Keratinocyte (primary cell): ENCODE measurements around the gene EYA3. TPM values are rescaled to one million over a fixed set of nuclear protein-coding genes. Genes with fewer than 3 reads are reported as not detected.

Experiments used
- DNase-seq: peaks from one replicate; pipeline ENCODE4 v3.0.0-alpha.2; 2011; ENCODE audit warnings: low read depth, missing footprints, low spot score
- FAIRE-seq: peaks from 2 replicates; lab custom pipeline; 2011; peaks lifted over from hg19 to GRCh38; lab: Jason Lieb, UNC
- H2AFZ ChIP-seq: 2 replicates; pipeline ENCODE4 v1.6.0; 2012; ENCODE audit warnings: low read length, control low read depth, inconsistent platforms; ENCODE audit not compliant: control insufficient read depth
- H3K27ac ChIP-seq: 2 replicates; pipeline ENCODE4 v1.5.1; 2011; ENCODE audit warnings: low read length; ENCODE audit not compliant: control insufficient read depth, insufficient read depth
- H3K27me3 ChIP-seq: 3 replicates; pipeline ENCODE4 v1.6.0; 2011; ENCODE audit warnings: low read length; ENCODE audit not compliant: control insufficient read depth, insufficient read depth; ENCODE audit errors: extremely low read depth
- H3K36me3 ChIP-seq, 2 experiments: 2 replicates in 1 of 2; 3 replicates in 1 of 2; pipeline ENCODE4 v1.5.1; 2011; ENCODE audit warnings: low read length in 2 of 2, mild to moderate bottlenecking in 1 of 2; ENCODE audit not compliant: control insufficient read depth in 2 of 2, insufficient read depth in 2 of 2; ENCODE audit errors: extremely low read depth in 1 of 2
- H3K4me1 ChIP-seq: 3 replicates; pipeline ENCODE4 v1.5.1; 2011; ENCODE audit warnings: low read length; ENCODE audit not compliant: control insufficient read depth, insufficient read depth; ENCODE audit errors: extremely low read depth
- H3K4me2 ChIP-seq: 3 replicates; pipeline ENCODE4 v1.6.0; 2011; ENCODE audit warnings: low read depth, low read length; ENCODE audit not compliant: control insufficient read depth, insufficient read depth; ENCODE audit errors: extremely low read depth
- H3K4me3 ChIP-seq, 3 experiments: fragments of 200-600 bp in 1 of 3; sonication (generic) in 1 of 3; 2 replicates in 2 of 3; 3 replicates in 1 of 3; pipeline ENCODE4 v1.5.1; 2011 to 2016; ENCODE audit warnings: low read length in 3 of 3, mild to moderate bottlenecking in 3 of 3, control low read depth in 2 of 3, inconsistent platforms in 1 of 3, low read depth in 1 of 3, mixed read lengths in 1 of 3, mixed run types in 1 of 3, moderate library complexity in 1 of 3; ENCODE audit not compliant: control insufficient read depth in 2 of 3, insufficient read depth in 2 of 3; ENCODE audit errors: extremely low read depth in 1 of 3
- H3K79me2 ChIP-seq: 2 replicates; pipeline ENCODE4 v1.6.0; 2012; ENCODE audit warnings: low read length; ENCODE audit not compliant: control insufficient read depth, insufficient read depth
- H3K9ac ChIP-seq: 3 replicates; pipeline ENCODE4 v1.6.0; 2011; ENCODE audit warnings: low read length; ENCODE audit not compliant: control insufficient read depth, insufficient read depth; ENCODE audit errors: extremely low read depth
- H3K9me1 ChIP-seq: 3 replicates; pipeline ENCODE4 v1.6.0; 2011; ENCODE audit warnings: low read length; ENCODE audit not compliant: control insufficient read depth, insufficient read depth; ENCODE audit errors: extremely low read depth
- H3K9me3 ChIP-seq: 2 replicates; pipeline ENCODE4 v1.5.1; 2012; ENCODE audit warnings: low read depth, low read length; ENCODE audit not compliant: control insufficient read depth
- H4K20me1 ChIP-seq: 3 replicates; pipeline ENCODE4 v1.6.0; 2011; ENCODE audit warnings: low read length; ENCODE audit not compliant: control insufficient read depth, insufficient read depth; ENCODE audit errors: extremely low read depth
- CTCF ChIP-seq, 3 experiments: IDR thresholded peaks in 1 of 3; conservative IDR thresholded peaks in 1 of 3; optimal IDR thresholded peaks in 1 of 3; 2 replicates in 2 of 3; 3 replicates in 1 of 3; pipeline versions ENCODE3 to v1.5.1; 2011; ENCODE audit warnings: low read length in 3 of 3, mild to moderate bottlenecking in 3 of 3, moderate library complexity in 2 of 3, control low read depth in 1 of 3, inconsistent platforms in 1 of 3; ENCODE audit not compliant: insufficient read depth in 2 of 3; ENCODE audit errors: extremely low read depth in 1 of 3
- EZH2 ChIP-seq: IDR thresholded peaks from one replicate; pipeline ENCODE4 v1.6.1; 2012; ENCODE audit warnings: inconsistent platforms, mild to moderate bottlenecking, low read length, moderate library complexity
- dilution Hi-C: fragments of 300-500 bp; cut with MboI; formaldehyde crosslinking; loops from one replicate; pipeline ENCODE4 v1.7.0; 2020; ENCODE audit warnings: low sequenced_read_pairs; ENCODE audit not compliant: extremely low pct_ligation_motif_present
- polyA plus RNA-seq, 5 experiments: library from polyadenylated mRNA; depleted of rRNA in 3 of 5; stranded (reverse) in 3 of 5; stranded (forward) in 1 of 5; unstranded in 1 of 5; fragments of >200 nt; gene quantifications; 1 replicate in 1 of 5; 2 replicates in 3 of 5; 3 replicates in 1 of 5; pipeline versions ENCODE4 v1.2.1 to v1.2.3, GENCODE V29; 2011 to 2012; ENCODE audit warnings: missing spikeins in 2 of 5, low read depth in 1 of 5, low replicate concordance in 1 of 5

The EYA3 gene
- polyA plus RNA-seq, 1 donor (not counting 4 experiments of a cell fraction or from before 2014, with no cell fraction given): 17.6 TPM

- no peak overlapping the region for H2AFZ ChIP-seq
- no peaks in the 10 kb centered on the region for H3K27me3 ChIP-seq
- no peaks in the 10 kb centered on the region for H3K9me1 ChIP-seq
- H3K4me2 ChIP-seq: no peak overlapping the region
- peaks cover 0 to 2% of the 10 kb centered on the region in 2 experiments for H3K36me3 ChIP-seq
- H3K4me3 ChIP-seq: no peak overlapping the region
- H4K20me1 ChIP-seq: no peaks in the 10 kb centered on the region
- dilution Hi-C loops: no loop called here
- TF ChIP-seq CTCF (optimal IDR thresholded peaks at IDR 0.05 in 1 of 3, IDR thresholded peaks at IDR 0.05 in 1 of 3, conservative IDR thresholded peaks at IDR 0.05 in 1 of 3; ENCODE audit: extremely low read depth in 1 of 3, insufficient read depth in 2 of 3, low read length in 3 of 3): no peak
- TF ChIP-seq EZH2: no peak
- DNase-seq (no peak), FAIRE-seq (no peak)
- no peaks in the 10 kb centered on the region for H3K9me3 ChIP-seq
- H3K79me2 ChIP-seq: no peaks in the 10 kb centered on the region
- no peaks in the 10 kb centered on the region for H3K4me1 ChIP-seq
- no peak overlapping the region for H3K27ac ChIP-seq
- H3K9ac ChIP-seq: no peak overlapping the region
Measured at GRCh38 chr1:28026329-28026728, 62.1 kb downstream of the EYA3 start.

GRCh38 chr1:28021064-28021463 is 67.3 kb downstream of the EYA3 start:
- Histone ChIP-seq H3K36me3 (peaks cover 0 to 2% of the 10 kb centered on the region in 2 experiments), H3K4me3 (no peak overlapping the region), H3K27me3 (no peaks in the 10 kb centered on the region), H3K9me3 (no peaks in the 10 kb centered on the region), H3K27ac (no peak overlapping the region), H3K79me2 (no peaks in the 10 kb centered on the region), H4K20me1 (no peaks in the 10 kb centered on the region), H3K4me2 (no peak overlapping the region), H3K4me1 (no peaks in the 10 kb centered on the region), H3K9ac (no peak overlapping the region), H2AFZ (no peak overlapping the region), H3K9me1 (no peaks in the 10 kb centered on the region)
- FAIRE-seq: peak; percentile 5
- no peak for TF ChIP-seq CTCF (optimal IDR thresholded peaks at IDR 0.05 in 1 of 3, IDR thresholded peaks at IDR 0.05 in 1 of 3, conservative IDR thresholded peaks at IDR 0.05 in 1 of 3; ENCODE audit: extremely low read depth in 1 of 3, insufficient read depth in 2 of 3, low read length in 3 of 3)
- TF ChIP-seq EZH2: no peak
- dilution Hi-C loops: no loop called here
- DNase-seq: no peak
